Measurements from ENCODE around the gene MYH10. TPM values are rescaled to one million over a fixed set of nuclear protein-coding genes. Genes with fewer than 3 reads are reported as not detected.

MYH10 gene
- total and polyA plus RNA-seq, 2 experiments from 2014 or later = 46.8 to 69.5 TPM

DNA sequence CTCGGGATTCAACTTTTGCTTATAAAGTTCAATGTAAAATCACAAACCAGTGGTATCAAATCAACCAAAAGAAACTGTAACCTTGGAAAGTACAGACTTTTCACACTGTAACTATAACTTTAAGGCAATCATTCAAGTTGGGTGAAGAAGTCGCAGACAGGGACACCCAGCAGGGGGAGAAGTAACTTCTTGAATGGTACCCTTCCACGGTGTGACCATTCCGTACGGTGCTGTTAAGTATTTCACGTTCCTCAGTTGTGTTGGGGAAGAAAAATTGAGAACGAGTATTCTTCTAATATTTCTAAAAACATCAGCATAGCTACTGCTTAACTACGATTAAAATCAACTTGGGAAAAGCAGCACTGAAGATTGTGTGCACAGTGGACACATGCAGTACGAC is 55.8 kb downstream of the MYH10 start:
- peaks cover 6% of the 10 kb centered on the region; the same call in 1 of the 2 replicates for H3K36me3 ChIP-seq (ENCODE audit: low read depth)
- H3K27me3 ChIP-seq (replicated peaks; ENCODE audit: insufficient read depth) = no peaks in the 10 kb centered on the region
- TF ChIP-seq EZH2 (IDR thresholded peaks at IDR 0.05; ENCODE audit: insufficient read depth, poor library complexity, severe bottlenecking) = no peak
- TF ChIP-seq EZH2phosphoT487 (IDR thresholded peaks at IDR 0.05; ENCODE audit: insufficient read depth, low read depth) = no peak
- H3K9me2 ChIP-seq (ENCODE audit: insufficient read depth) = no peaks in the 10 kb centered on the region
- no peak overlapping the region for H3K4me3 ChIP-seq
- no peaks in the 10 kb centered on the region for H3F3A ChIP-seq (ENCODE audit: insufficient read depth)
- H3K27ac ChIP-seq = no peak overlapping the region
- no peak overlapping the region for H3K4me2 ChIP-seq (ENCODE audit: unreplicated experiment)
- H3K4me1 ChIP-seq (ENCODE audit: insufficient read depth) = no peaks in the 10 kb centered on the region
- no peak overlapping the region for H2AFZ ChIP-seq
- no peaks in the 10 kb centered on the region for H3K79me2 ChIP-seq (ENCODE audit: insufficient read depth)
- peak; percentile 24 for DNase-seq
- in situ Hi-C loops (cut with MboI) = no loop called here
- 45 to 47% methylated on average over 9 of the region's 9 CpGs for WGBS, 2 experiments (ENCODE audit: low coverage in 1 of 2, low lambda C conversion rate in 2 of 2, missing lambda C conversion rate in 2 of 2)
- no peaks in the 10 kb centered on the region for H3K9me3 ChIP-seq (ENCODE audit: low read depth)
- no peaks in the 10 kb centered on the region for H4K20me1 ChIP-seq (ENCODE audit: insufficient read depth)
- H3K9ac ChIP-seq = no peak overlapping the region

DNA sequence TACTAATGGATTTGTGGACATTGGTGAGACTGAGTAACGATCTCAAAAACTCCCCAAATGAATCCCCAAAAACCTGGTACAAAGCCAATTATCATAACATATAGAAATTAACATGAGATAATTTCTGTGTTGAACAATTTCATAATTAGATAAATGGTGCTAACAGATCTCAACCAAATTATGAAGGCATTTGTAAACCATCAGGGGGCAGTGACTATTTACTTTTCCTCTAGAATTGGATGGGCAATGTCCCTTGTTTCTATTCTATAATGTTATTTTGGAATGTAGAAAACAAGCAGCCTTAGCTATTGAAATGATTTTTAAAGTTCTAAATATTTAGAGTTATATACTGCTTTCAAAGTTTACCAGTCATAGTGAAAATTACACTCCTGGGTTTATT is 57.8 kb downstream of the MYH10 start:
- H2AFZ ChIP-seq = no peak overlapping the region
- no peaks in the 10 kb centered on the region for H3K4me1 ChIP-seq (ENCODE audit: insufficient read depth)
- no peak for TF ChIP-seq EZH2 (IDR thresholded peaks at IDR 0.05; ENCODE audit: insufficient read depth, poor library complexity, severe bottlenecking)
- TF ChIP-seq EZH2phosphoT487 (IDR thresholded peaks at IDR 0.05; ENCODE audit: insufficient read depth, low read depth) = no peak
- H3K36me3 ChIP-seq (ENCODE audit: low read depth) = peaks cover 13% of the 10 kb centered on the region
- H3K79me2 ChIP-seq (ENCODE audit: insufficient read depth) = no peaks in the 10 kb centered on the region
- 87 to 89% methylated on average over 1 of the region's 1 CpG for WGBS, 2 experiments (ENCODE audit: low coverage in 1 of 2, low lambda C conversion rate in 2 of 2, missing lambda C conversion rate in 2 of 2)
- in situ Hi-C loops (cut with MboI) = no loop called here
- H3K9ac ChIP-seq = no peak overlapping the region
- H3K4me3 ChIP-seq = no peak overlapping the region
- H3K9me3 ChIP-seq (ENCODE audit: low read depth) = no peaks in the 10 kb centered on the region
- no peaks in the 10 kb centered on the region for H3F3A ChIP-seq (ENCODE audit: insufficient read depth)
- H3K27ac ChIP-seq = no peak overlapping the region
- no peaks in the 10 kb centered on the region for H3K9me2 ChIP-seq (ENCODE audit: insufficient read depth)
- peak; percentile 22 for DNase-seq
- no peak overlapping the region for H3K4me2 ChIP-seq (ENCODE audit: unreplicated experiment)
- H4K20me1 ChIP-seq (ENCODE audit: insufficient read depth) = no peaks in the 10 kb centered on the region
- no peaks in the 10 kb centered on the region for H3K27me3 ChIP-seq (replicated peaks; ENCODE audit: insufficient read depth)

DNA sequence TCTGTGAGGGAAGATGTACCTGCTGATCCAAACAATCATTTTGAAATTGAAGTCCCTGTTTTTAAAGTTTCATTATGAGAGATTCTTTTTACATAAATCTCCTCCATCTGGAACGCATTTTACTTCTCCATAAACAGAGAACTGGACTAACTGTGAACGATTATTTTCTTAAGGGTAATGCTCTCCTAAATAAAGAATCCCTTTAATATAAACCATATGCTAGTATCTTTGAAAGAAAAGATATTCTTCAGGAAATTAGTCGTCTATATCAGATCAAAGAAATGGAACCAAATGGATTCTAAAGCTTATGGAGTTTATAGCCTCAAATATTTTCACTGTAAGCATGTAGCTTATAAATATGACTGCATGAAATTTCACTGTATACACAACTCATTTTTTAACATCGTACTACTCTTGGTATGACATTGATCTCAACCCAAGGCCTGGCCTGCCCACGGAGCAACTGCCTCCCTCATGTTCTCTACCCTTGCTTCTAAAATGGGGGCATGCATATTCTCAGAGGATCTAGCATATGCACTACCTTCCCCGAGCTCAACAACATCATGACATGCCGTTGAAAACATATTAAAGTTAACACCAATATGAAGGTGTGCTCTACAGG is 66.4 kb downstream of the MYH10 start:
- Histone ChIP-seq H3K27me3 (replicated peaks; ENCODE audit: insufficient read depth) (no peaks in the 10 kb centered on the region), H3K9me3 (ENCODE audit: low read depth) (no peaks in the 10 kb centered on the region), H3K36me3 (ENCODE audit: low read depth) (peaks cover 2% of the 10 kb centered on the region; the same call in 1 of the 2 replicates), H3K4me1 (ENCODE audit: insufficient read depth) (peaks cover 17% of the 10 kb centered on the region), H3F3A (ENCODE audit: insufficient read depth) (peaks cover 23% of the 10 kb centered on the region), H2AFZ (0 out of 2 replicates have a peak overlapping the region, but pooled peaks have one; percentile 2), H4K20me1 (ENCODE audit: insufficient read depth) (no peaks in the 10 kb centered on the region), H3K79me2 (ENCODE audit: insufficient read depth) (0 out of 2 replicates have a peak, but pooled peaks cover 4% of the 10 kb centered on the region), H3K9me2 (ENCODE audit: insufficient read depth) (no peaks in the 10 kb centered on the region; the same call in 1 of the 2 replicates), H3K4me2 (ENCODE audit: unreplicated experiment) (peak overlapping the region; percentile 48), H3K4me3 (peak overlapping the region; percentile 11; the same call in 1 of the 2 replicates), H3K27ac (peak overlapping the region; percentile 17; the same call in 1 of the 2 replicates), H3K9ac (0 out of 2 replicates have a peak overlapping the region, but pooled peaks have one; percentile 2)
- DNase-seq = peak; percentile 54
- no peak for TF ChIP-seq EZH2 (IDR thresholded peaks at IDR 0.05; ENCODE audit: insufficient read depth, poor library complexity, severe bottlenecking)
- TF ChIP-seq EZH2phosphoT487 (IDR thresholded peaks at IDR 0.05; ENCODE audit: insufficient read depth, low read depth) = no peak
- WGBS, 2 experiments (ENCODE audit: low coverage in 1 of 2, low lambda C conversion rate in 2 of 2, missing lambda C conversion rate in 2 of 2) = 15 to 23% methylated on average over 7 of the region's 7 CpGs
- in situ Hi-C loops (cut with MboI) = no loop called here

DNA sequence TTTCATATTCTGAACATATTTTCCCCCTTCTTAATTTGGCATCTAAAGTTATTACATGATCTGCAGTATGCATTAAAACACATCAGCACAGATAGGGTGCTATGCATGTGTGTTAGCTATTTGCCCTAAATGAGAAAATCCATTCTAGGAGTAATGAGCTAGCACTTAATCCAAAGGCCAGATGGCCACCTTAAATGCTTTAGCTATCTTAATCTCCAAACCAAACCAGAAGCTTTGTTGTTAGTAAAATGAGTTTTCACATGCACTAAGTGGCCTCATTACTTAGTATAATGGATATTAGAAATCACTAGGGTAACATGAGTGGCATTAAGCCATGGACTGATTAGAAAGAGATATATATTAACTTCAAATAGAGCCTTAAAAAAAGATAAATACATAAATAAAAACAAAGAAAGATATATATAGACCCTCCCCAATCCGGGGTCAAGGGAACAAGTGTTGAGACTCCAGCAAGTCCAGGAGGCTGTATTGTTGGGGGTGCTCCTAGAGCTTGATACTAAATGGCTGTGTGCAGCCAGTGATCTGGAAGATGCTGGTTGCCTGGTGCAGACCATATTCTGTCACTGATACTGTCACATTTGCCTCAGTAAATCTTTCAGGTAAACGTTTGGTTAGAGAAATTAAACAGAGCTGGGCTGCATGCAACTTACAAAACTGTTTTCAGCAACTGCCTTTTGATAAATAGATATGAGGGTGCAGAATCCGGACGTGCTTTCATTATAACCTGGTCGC is 67.3 kb downstream of the MYH10 start:
- peaks cover 17% of the 10 kb centered on the region for H3K4me1 ChIP-seq (ENCODE audit: insufficient read depth)
- H3K27ac ChIP-seq = no peak overlapping the region
- no peaks in the 10 kb centered on the region; the same call in 1 of the 2 replicates for H3K9me2 ChIP-seq (ENCODE audit: insufficient read depth)
- no peak overlapping the region for H2AFZ ChIP-seq
- 0 out of 2 replicates have a peak, but pooled peaks cover 2% of the 10 kb centered on the region for H3K36me3 ChIP-seq (ENCODE audit: low read depth)
- peak overlapping the region; percentile 48 for H3K4me2 ChIP-seq (ENCODE audit: unreplicated experiment)
- no peak overlapping the region for H3K4me3 ChIP-seq
- H3K9me3 ChIP-seq (ENCODE audit: low read depth) = no peaks in the 10 kb centered on the region
- no peaks in the 10 kb centered on the region for H3K27me3 ChIP-seq (replicated peaks; ENCODE audit: insufficient read depth)
- H4K20me1 ChIP-seq (ENCODE audit: insufficient read depth) = no peaks in the 10 kb centered on the region
- 0 out of 2 replicates have a peak overlapping the region, but pooled peaks have one; percentile 2 for H3K9ac ChIP-seq
- whole genome bisulfite sequencing, 2 experiments (ENCODE audit: low coverage in 1 of 2, low lambda C conversion rate in 2 of 2, missing lambda C conversion rate in 2 of 2) = 56% methylated on average over 5 of the region's 5 CpGs
- 0 out of 2 replicates have a peak, but pooled peaks cover 4% of the 10 kb centered on the region for H3K79me2 ChIP-seq (ENCODE audit: insufficient read depth)
- TF ChIP-seq EZH2phosphoT487 (IDR thresholded peaks at IDR 0.05; ENCODE audit: insufficient read depth, low read depth) (no peak), EZH2 (IDR thresholded peaks at IDR 0.05; ENCODE audit: insufficient read depth, poor library complexity, severe bottlenecking) (no peak)
- H3F3A ChIP-seq (ENCODE audit: insufficient read depth) = peaks cover 23% of the 10 kb centered on the region
- no peak for DNase-seq
- in situ Hi-C loops (cut with MboI) = no loop called here
